Left ventricle myocardium inferior (tissue), 1 donor: ENCODE measurements around the gene NR6A1. TPM values are rescaled to one million over a fixed set of nuclear protein-coding genes. Genes with fewer than 3 reads are reported as not detected.

Experiments used
- DNase-seq: peaks from one replicate; pipeline ENCODE4 v3.0.0-alpha.2; 2020
- H3K27ac ChIP-seq: fragments of 200-600 bp; replicated peaks from 2 replicates; pipeline ENCODE4 v1.8.0; 2021
- H3K27me3 ChIP-seq: fragments of 200-600 bp; 2 replicates; pipeline ENCODE4 v1.8.0; 2021; ENCODE audit warnings: low read depth
- H3K36me3 ChIP-seq: fragments of 200-600 bp; 2 replicates; pipeline ENCODE4 v1.8.0; 2021
- H3K4me1 ChIP-seq: fragments of 200-600 bp; 2 replicates; pipeline ENCODE4 v1.8.0; 2021
- H3K4me3 ChIP-seq: fragments of 200-600 bp; 2 replicates; pipeline ENCODE4 v1.8.0; 2021; ENCODE audit warnings: mild to moderate bottlenecking, moderate library complexity
- H3K9me3 ChIP-seq: fragments of 200-600 bp; replicated peaks from 2 replicates; pipeline ENCODE4 v1.8.0; 2021
- intact Hi-C: fragments of 100-400 bp; cut with micrococcal nuclease; formaldehyde crosslinking; loops from one replicate; pipeline ENCODE4 v1.11.0; 2022
- total RNA-seq: library from RNA; stranded (reverse); fragmentation: NEBNext Ultra II Directional; extraction: Animal tissue kit (Norgen Biotek cat#: 25700); gene quantifications from one replicate; pipeline ENCODE4 v1.2.1, GENCODE V29; 2021
- TF ChIP-seq, protein P1 (sequence below): fragments of 200-600 bp; IDR thresholded peaks from 2 replicates; pipeline ENCODE4 v1.8.0; 2021; ENCODE audit warnings: antibody characterized with exemption, mild to moderate bottlenecking, borderline replicate concordance
- donor health status: DM: no; HTN: yes; CAD: no; lungs with severe emphysema.

The NR6A1 gene
- total RNA-seq, 1 donor from 2014 or later: 1.0 TPM

GRCh38 chr9:124661271-124661670 lies 109.8 kb downstream of the NR6A1 start:
- Histone ChIP-seq H3K27ac (no peak overlapping the region), H3K36me3 (no peaks in the 10 kb centered on the region), H3K4me3 (no peak overlapping the region), H3K9me3 (no peaks in the 10 kb centered on the region), H3K27me3 (no peaks in the 10 kb centered on the region), H3K4me1 (peaks cover 45% of the 10 kb centered on the region)
- no peak for DNase-seq
- TF ChIP-seq, protein P1, sequence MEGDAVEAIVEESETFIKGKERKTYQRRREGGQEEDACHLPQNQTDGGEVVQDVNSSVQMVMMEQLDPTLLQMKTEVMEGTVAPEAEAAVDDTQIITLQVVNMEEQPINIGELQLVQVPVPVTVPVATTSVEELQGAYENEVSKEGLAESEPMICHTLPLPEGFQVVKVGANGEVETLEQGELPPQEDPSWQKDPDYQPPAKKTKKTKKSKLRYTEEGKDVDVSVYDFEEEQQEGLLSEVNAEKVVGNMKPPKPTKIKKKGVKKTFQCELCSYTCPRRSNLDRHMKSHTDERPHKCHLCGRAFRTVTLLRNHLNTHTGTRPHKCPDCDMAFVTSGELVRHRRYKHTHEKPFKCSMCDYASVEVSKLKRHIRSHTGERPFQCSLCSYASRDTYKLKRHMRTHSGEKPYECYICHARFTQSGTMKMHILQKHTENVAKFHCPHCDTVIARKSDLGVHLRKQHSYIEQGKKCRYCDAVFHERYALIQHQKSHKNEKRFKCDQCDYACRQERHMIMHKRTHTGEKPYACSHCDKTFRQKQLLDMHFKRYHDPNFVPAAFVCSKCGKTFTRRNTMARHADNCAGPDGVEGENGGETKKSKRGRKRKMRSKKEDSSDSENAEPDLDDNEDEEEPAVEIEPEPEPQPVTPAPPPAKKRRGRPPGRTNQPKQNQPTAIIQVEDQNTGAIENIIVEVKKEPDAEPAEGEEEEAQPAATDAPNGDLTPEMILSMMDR: no peak
- intact Hi-C loops: no loop called here

DNA sequence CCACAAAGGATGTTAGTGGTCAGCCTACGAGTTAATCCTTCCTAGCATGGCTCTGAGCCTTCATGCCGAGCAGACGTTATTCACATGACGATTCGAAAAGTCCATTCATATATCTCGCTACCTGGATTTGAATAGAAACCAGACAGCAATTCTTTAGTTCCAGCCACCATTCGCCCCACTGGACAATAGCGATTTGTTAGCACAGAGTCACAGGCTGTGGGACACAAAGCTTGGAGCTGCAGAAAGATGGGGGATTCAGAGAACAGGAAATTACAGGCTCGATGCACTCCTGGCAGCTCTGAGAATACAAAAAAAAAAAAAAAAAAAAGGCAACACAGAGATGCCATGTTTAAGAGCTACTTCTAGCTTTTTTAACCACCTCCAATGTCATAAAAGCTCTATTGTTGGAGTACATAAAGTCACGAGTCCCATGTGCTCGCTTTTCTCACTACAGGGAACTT lies 110.7 kb downstream of the NR6A1 start:
- Histone ChIP-seq H3K27ac (peak overlapping the region; percentile 86), H3K9me3 (no peaks in the 10 kb centered on the region), H3K4me3 (peak overlapping the region; percentile 70), H3K4me1 (peaks cover 45% of the 10 kb centered on the region), H3K36me3 (no peaks in the 10 kb centered on the region), H3K27me3 (no peaks in the 10 kb centered on the region)
- intact Hi-C loops: no loop called here
- TF ChIP-seq, protein P1: no peak
- no peak for DNase-seq

DNA sequence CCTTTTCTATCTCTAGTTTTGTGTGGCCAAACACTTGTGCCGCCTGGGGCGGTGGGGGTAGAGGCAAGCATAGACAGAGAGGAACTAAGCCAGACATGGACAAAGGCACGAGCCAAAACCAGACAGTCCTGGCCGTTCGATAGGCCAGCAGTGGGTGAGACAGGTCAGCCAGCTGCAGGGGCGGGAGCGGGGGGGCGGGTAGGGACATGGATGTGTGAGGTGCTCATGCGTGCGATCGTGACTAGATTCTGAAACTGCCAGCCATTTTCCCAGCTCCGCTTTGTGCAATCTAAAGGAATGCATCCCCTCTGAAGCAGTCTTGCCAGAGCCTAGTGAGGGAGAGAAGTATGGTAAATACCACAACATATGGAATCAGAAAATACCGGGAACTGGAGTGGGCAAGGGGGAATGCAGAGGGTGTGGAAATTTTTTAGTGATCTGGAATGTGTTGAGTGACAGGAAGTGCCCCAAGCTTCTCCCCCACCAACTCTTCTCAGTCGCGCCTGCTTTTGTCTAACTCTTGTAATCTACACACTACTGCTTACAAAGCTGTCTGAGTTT lies 111.9 kb downstream of the NR6A1 start:
- Histone ChIP-seq H3K36me3 (no peaks in the 10 kb centered on the region), H3K27ac (peak overlapping the region; percentile 86), H3K27me3 (no peaks in the 10 kb centered on the region), H3K4me1 (peaks cover 47% of the 10 kb centered on the region), H3K4me3 (peak overlapping the region; percentile 70), H3K9me3 (no peaks in the 10 kb centered on the region)
- intact Hi-C loops: no loop called here
- TF ChIP-seq, protein P1: no peak
- DNase-seq: peak; percentile 80

DNA sequence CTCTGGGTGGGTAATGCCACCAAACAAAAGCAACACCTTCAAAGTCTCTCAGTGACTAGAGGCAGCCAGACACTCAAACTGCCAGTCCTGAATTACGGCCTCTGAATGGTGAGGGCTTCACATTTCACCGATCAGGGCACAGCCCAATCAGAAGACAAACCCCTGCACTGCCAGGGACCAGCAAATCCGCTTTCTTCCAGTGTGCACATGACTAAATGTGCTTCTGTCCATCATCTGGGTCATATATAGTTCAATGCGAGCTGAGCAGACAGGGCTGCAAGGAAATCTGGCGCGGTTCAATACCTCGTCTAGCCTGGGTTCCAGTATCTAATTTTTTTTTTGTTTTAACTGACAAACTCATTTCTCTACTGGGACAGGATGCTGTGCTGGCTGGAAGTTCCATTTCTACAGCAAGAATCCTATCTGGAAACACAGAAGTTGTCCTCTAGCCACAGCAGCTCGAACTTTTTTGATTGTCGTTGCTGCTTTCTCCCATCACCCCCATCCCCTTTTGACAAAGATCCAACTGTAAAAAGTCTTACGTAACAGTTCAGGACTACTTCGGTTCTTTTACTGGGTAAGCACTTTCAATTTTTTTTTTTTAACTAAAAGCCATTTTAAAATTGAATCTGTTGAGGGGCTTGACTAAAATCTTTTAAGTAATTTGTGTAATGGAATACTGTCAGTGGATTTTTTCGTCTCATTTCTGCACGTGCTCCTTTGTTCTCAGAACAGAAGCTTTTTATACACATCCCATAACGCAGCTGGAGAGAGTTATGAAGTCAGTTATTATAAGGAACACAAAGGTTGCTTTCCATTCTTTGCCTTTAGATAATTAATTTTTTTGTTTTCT lies 112.7 kb downstream of the NR6A1 start:
- Histone ChIP-seq H3K27me3 (no peaks in the 10 kb centered on the region), H3K36me3 (no peaks in the 10 kb centered on the region), H3K4me3 (peak overlapping the region; percentile 70), H3K4me1 (peaks cover 51% of the 10 kb centered on the region), H3K9me3 (no peaks in the 10 kb centered on the region), H3K27ac (peak overlapping the region; percentile 86)
- TF ChIP-seq, protein P1: no peak
- DNase-seq: peak; percentile 63
- intact Hi-C loops: no loop called here

DNA sequence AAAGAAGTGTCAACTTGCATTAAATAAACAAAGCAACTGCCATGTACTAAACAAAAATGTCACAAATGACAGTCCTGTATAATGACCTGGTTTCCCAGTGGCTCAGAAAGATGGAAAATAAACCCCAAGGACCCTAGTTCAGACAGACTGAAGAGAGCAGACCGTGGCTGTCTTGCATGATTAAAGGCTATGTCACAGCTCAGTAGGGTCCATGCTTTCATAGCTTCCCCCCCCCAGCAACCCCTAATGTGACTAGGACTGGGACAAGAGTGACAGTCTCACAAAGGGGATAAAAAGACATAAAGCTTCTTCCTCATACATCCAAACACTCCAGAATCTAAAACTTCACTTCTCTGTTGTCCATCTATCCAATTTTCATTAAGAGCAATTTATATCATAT lies 113.6 kb downstream of the NR6A1 start:
- Histone ChIP-seq H3K9me3 (no peaks in the 10 kb centered on the region), H3K4me3 (no peak overlapping the region), H3K4me1 (peaks cover 58% of the 10 kb centered on the region), H3K27me3 (no peaks in the 10 kb centered on the region), H3K27ac (peak overlapping the region; percentile 86), H3K36me3 (no peaks in the 10 kb centered on the region)
- TF ChIP-seq, protein P1: no peak
- no peak for DNase-seq
- intact Hi-C loops: no loop called here
